ENCODE data around the gene DOP1B. TPM values are rescaled to one million over a fixed set of nuclear protein-coding genes. Genes with fewer than 3 reads are reported as not detected.

DOP1B gene
- total RNA-seq, 1 experiment from 2014 or later, result 8.7 TPM

- no peak overlapping the region for H3K27ac ChIP-seq (ENCODE audit: insufficient read length, low read depth, low read length)
- H3K23ac ChIP-seq (ENCODE audit: insufficient read length, low read depth, low read length), result no peak overlapping the region
- H4K8ac ChIP-seq (replicated peaks; ENCODE audit: insufficient read length, low read depth, low read length), result no peak overlapping the region
- no peak overlapping the region for H2AK5ac ChIP-seq (ENCODE audit: insufficient read length, low read length)
- no peak for DNase-seq
- no peaks in the 10 kb centered on the region for H3K79me2 ChIP-seq (ENCODE audit: insufficient read depth, low read length)
- H2BK20ac ChIP-seq (ENCODE audit: low read depth, low read length, poor library complexity, severe bottlenecking), result no peak overlapping the region
- H3K27ac Mint-ChIP-seq, result 0 out of 7 replicates have a peak overlapping the region, but pooled peaks of 1 of the 3 experiments have one; percentile 11
- H3K4me1 Mint-ChIP-seq, result peaks cover 22 to 24% of the 10 kb centered on the region in 2 experiments
- H2BK5ac ChIP-seq (ENCODE audit: insufficient read length, low read length), result no peak overlapping the region
- H3K23me2 ChIP-seq (ENCODE audit: insufficient read length, low read depth, low read length, poor library complexity, severe bottlenecking), result no peaks in the 10 kb centered on the region
- no peak overlapping the region for H2BK15ac ChIP-seq (ENCODE audit: low read depth, low read length)
- no peak overlapping the region for H2BK120ac ChIP-seq (ENCODE audit: low read depth, low read length, poor library complexity, severe bottlenecking)
- no CpG with 5 or more reads among the region's 4 CpGs for WGBS (ENCODE audit: extremely low coverage, insufficient read length, low lambda C conversion rate)
- no peaks in the 10 kb centered on the region for H4K20me1 ChIP-seq (ENCODE audit: control insufficient read depth, insufficient read depth, insufficient read length)
- no peak overlapping the region for H3K14ac ChIP-seq (ENCODE audit: insufficient read depth, low read length)
- no peaks in the 10 kb centered on the region for H3K79me1 ChIP-seq (ENCODE audit: insufficient read depth, low read depth, low read length, poor library complexity, severe bottlenecking)
- no peaks in the 10 kb centered on the region for H3K9me3 Mint-ChIP-seq
- H3K4ac ChIP-seq (ENCODE audit: low read depth, low read length), result no peak overlapping the region
- no peak overlapping the region for H3T11ph ChIP-seq (ENCODE audit: low read length)
- H3K27me3 Mint-ChIP-seq (ENCODE audit: low read depth), result no peaks in the 10 kb centered on the region
- no peaks in the 10 kb centered on the region for H3K27me3 ChIP-seq (ENCODE audit: insufficient read depth, low read length)
- H3K4me3 Mint-ChIP-seq, result no peak overlapping the region
- H2BK12ac ChIP-seq (ENCODE audit: insufficient read length, low read depth, low read length), result no peak overlapping the region
- H3K9ac ChIP-seq (ENCODE audit: extremely low read depth, insufficient read length, low read length), result no peak overlapping the region
- H4K91ac ChIP-seq (ENCODE audit: insufficient read length, low read depth, low read length), result no peak overlapping the region
- no peaks in the 10 kb centered on the region; the same call in 1 of the 2 replicates for H3K4me1 ChIP-seq (ENCODE audit: insufficient read depth, low read length)
- H3K56ac ChIP-seq (ENCODE audit: insufficient read length, low read depth, low read length), result no peak overlapping the region
- H4K5ac ChIP-seq (ENCODE audit: insufficient read length, low read depth, low read length), result no peak overlapping the region
- no peaks in the 10 kb centered on the region for H3K9me3 ChIP-seq (ENCODE audit: control insufficient read depth, low read depth, low read length)
- no peak overlapping the region for H2AFZ ChIP-seq (ENCODE audit: low read length)
- no peak overlapping the region for H3K18ac ChIP-seq (ENCODE audit: insufficient read length, low read depth, low read length)
- no peaks in the 10 kb centered on the region for H3K36me3 Mint-ChIP-seq (ENCODE audit: insufficient read depth in 1 of 3, low read depth in 3 of 3)
- no peak for TF ChIP-seq CTCF (conservative IDR thresholded peaks at IDR 0.05)
- no peak overlapping the region for H3K4me2 ChIP-seq (ENCODE audit: insufficient read depth, insufficient read length, low read length)
Observed at GRCh38 chr21:36190736-36191135, 34.1 kb downstream of the DOP1B start.
